HG03521 (cell line): ENCODE measurements around the gene SLC9A5.

Source experiments
- ATAC-seq: cut with Tn5 transposase; IDR thresholded peaks from one replicate; pipeline ENCODE4 v1.9.1; 2021; ENCODE audit warnings: mild to moderate bottlenecking, moderate library complexity; ENCODE audit not compliant: unreplicated experiment

Gene SLC9A5, protein sequence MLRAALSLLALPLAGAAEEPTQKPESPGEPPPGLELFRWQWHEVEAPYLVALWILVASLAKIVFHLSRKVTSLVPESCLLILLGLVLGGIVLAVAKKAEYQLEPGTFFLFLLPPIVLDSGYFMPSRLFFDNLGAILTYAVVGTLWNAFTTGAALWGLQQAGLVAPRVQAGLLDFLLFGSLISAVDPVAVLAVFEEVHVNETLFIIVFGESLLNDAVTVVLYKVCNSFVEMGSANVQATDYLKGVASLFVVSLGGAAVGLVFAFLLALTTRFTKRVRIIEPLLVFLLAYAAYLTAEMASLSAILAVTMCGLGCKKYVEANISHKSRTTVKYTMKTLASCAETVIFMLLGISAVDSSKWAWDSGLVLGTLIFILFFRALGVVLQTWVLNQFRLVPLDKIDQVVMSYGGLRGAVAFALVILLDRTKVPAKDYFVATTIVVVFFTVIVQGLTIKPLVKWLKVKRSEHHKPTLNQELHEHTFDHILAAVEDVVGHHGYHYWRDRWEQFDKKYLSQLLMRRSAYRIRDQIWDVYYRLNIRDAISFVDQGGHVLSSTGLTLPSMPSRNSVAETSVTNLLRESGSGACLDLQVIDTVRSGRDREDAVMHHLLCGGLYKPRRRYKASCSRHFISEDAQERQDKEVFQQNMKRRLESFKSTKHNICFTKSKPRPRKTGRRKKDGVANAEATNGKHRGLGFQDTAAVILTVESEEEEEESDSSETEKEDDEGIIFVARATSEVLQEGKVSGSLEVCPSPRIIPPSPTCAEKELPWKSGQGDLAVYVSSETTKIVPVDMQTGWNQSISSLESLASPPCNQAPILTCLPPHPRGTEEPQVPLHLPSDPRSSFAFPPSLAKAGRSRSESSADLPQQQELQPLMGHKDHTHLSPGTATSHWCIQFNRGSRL

DNA sequence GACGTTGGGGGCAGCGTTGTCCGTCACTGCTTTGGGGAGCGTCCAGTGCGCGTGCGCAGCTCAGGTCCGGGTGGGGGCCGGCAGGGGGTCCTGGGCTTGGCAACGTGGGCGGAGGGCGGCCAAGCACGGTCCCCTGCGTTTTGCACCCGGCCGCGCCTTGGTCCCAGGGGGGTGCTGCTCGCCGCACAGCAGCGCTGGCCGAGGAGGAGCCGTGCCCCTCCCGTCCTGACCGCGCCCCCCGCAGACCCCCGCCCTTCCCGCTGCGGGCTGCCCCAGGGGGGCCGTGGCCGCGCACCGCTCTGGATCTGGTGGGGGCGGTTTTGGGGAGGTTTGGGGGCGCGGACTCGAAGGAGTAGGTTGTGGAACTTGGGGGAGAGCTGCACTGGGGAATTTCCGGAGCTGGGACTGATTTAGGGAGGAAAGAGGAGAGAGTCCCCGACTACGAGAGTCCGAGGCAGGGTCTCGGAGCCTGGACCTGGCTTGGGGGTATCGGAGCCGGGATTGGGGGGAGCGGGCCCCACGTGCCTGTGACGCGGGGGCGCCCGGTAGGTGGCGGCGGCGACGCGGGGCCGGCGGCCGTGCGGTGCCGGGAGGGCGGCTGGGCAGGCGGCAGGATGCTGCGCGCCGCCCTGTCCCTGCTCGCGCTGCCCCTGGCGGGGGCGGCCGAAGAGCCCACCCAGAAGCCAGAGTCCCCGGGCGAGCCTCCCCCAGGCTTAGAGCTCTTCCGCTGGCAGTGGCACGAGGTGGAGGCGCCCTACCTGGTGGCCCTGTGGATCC is at the start of gene SLC9A5:
SLC9A5 (plus strand) TSS at position 579 of the 777 bp plus-strand sequence; CDS start at position 615, 36 bp downstream.
- no peak for ATAC-seq

DNA sequence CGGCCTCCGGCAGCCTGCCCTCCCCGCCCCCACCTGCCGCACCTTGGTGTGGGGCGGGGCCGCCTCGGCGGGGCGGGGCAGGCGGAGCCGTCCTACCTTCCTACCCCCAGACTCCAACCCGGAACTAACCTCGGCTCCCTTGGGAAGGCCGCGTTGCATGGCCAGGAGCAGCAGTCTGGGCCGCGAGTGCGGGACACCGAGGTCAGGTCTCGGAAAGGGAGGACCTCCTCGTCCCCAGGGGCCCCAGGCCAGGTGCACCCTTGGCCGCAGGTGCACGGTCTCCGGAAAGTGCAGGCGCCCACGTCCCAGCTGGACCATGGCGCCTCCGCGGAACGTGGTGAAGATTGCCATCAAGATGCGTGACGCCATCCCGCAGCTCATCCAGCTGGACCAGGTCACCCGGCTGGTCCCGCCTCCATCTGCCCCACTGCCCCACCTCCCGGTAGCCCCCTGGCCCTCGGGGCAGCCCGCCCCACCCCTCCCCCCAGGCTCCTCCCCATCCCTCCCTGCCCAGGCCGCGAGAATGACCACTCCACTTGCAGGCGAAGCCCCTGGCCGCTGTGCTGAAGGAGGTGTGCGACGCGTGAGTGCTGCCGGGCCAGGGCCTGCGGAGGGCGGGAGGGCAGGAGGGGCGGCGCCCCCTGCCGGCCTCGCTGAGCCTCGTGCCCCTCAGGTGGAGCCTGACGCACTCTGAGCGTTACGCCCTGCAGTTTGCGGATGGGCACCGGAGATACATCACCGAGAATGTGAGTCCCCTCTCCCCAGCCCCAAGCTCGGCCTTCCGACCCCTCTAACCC is 49.6 kb upstream of the SLC9A5 start, which contains the start of gene ELMO3:
ELMO3 (plus strand) TSS at position 121 of the 797 bp plus-strand sequence; CDS start at position 317, 196 bp downstream.
- ATAC-seq, result no peak

DNA sequence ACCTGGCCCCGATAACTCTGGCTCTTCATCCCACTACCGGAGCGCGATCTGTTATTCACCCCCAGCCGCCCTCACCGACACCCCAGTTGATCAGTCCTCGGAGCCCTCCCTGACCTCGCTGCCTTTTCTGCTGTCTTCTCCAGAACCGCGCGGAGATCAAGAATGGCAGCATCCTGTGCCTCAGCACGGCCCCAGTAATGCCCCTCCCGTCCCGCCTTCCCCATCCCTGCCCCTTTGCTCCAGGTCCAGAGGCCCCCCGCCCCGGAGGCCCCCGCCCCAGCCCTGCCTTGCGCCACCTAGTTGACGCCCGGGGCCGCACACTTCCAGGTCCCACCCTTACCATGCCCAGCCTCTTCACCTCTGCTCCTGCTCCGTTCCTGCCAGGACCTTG is 49.0 kb upstream of the SLC9A5 start:
- ATAC-seq, result no peak

DNA sequence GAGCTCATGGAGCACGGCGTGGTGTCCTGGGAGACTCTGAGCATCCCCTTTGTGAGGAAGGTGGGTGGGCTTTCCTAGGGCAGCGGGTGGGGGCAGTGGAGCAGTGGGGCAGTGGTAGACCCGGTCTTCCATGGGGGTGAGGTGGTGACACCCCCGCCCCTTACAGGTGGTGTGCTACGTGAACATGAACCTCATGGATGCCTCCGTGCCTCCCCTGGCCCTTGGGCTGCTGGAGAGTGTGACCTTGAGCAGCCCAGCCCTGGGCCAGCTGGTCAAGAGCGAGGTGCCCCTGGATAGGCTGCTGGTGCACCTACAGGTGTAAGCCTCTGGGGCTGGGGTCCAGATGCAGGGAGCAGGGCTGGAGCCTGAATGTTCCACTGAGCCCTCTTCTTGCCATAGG is 48.3 kb upstream of the SLC9A5 start:
- no peak for ATAC-seq

DNA sequence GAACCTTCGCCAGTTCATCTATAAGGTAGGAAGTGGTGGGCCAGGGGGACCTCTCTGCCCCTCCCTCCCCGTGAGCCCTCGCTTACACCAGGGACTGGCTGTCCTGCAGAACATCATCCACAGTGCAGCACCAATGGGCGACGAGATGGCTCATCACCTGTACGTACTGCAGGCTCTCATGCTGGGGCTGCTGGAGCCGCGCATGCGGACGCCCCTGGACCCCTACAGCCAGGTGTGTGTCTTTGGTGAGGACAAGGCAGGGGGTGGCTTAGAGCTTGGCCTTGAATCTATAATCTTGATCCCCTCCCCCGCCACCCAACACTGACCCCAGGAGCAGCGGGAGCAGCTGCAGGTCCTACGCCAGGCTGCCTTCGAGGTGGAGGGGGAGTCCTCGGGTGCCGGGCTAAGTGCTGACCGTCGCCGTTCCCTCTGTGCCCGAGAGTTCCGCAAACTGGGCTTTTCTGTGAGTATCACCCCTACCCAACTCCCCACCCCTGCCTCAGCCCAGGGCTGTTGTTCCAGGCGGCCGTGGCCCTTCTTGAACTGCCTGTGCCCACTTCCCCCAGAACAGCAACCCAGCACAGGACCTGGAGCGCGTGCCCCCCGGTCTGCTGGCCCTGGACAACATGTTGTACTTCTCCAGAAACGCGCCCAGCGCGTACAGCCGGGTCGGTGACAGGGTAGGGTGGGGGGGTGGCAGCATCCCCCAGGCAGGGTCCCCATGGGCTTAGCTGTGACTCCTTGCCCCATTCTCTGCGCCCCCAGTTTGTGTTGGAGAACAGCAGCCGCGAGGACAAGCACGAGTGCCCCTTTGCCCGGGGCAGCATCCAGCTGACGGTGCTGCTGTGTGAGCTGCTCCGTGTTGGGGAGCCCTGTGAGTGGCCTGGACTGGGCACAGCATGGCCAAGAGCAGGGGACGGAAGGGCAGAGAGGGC is 47.1 kb upstream of the SLC9A5 start:
- ATAC-seq, result no peak

DNA sequence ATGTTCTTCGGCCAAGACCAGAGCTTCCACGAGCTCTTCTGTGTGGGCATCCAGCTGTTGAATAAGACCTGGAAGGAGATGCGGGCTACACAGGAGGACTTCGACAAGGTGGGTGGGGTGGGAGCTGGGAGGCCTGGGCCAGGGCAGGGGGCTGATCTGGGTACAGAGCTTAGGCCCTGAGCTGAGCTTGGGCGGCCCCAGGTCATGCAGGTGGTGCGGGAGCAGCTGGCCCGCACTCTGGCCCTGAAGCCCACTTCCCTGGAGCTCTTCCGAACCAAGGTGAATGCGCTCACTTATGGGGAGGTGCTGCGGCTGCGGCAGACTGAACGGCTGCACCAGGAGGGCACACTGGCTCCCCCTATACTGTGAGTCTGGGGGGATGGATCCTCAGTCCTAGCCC is 46.4 kb upstream of the SLC9A5 start:
- ATAC-seq, result no peak

DNA sequence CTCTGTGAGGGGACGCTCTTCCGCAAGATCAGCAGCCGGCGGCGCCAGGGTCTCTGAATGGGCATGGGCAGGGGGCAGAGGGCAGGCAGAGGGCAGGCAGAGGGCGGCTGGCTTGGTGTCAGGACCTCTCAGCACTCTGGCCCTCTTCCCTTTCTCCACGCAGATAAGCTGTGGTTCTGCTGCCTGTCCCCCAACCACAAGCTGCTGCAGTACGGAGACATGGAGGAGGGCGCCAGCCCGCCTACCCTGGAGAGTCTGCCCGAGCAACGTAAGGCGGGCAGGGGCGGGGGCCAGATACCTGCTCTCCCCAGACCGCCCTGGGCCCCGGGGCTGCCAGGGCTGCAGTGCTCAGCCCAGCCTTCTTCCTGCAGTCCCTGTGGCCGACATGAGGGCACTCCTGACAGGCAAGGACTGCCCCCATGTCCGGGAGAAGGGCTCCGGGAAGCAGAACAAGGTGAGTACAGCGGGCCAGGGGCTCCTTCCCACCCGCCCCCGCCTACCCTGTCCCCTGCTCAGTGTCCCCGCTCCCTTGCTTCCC is 45.8 kb upstream of the SLC9A5 start:
- no peak for ATAC-seq

DNA sequence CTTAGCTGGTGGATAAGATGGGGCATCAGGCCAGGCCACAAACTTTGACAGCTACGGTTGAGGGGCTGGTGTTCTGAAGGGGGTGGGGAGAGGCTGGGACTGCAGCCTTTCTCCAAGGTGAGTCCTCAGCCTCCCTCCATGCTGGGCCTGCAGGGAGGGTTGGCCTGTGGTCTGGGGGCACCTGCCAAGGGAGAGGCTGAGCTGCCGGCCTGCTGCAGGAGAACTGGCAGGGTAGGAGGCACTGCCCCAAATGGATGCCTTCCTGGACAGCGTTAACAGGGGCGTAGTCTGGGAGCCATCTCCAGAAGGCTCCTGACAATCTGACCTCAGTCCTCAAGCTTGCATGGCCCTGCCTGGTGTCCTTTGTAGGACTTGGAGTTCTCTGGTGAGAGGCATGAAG is 44.7 kb upstream of the SLC9A5 start:
- ATAC-seq, result no peak

DNA sequence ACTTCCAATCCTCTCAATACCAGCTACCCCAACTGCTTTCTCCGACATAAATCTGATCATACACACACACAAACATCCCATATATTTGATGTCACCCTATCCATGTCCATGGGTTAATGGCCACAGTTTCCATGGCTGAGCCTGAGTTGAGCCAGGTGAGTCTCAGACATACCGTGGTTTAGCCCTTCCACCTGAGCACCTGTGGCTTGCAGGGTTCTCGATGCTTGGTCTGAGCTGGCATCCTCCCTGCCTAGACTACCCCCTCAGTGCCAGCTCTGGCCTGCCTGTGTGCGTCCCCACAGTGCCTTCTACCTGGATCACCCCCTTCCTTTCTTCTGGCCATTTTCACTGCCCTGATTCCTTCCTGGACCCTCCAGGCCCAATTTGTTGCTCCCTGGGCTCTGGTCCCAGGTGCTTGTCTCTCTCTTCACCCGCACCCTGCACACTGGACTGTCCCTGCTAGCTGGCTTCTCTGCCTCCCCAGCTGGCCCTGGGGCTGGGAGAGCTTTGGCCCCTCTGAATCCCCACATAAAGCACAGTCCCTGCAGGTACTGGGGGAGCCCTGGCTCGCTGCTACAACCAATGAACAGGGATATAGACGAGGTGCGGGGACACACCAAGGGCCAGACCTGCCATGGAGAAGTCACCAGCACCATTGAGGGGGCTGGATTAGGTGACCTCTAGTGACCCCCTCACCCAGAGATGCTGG is 42.5 kb upstream of the SLC9A5 start:
- ATAC-seq, result no peak

DNA sequence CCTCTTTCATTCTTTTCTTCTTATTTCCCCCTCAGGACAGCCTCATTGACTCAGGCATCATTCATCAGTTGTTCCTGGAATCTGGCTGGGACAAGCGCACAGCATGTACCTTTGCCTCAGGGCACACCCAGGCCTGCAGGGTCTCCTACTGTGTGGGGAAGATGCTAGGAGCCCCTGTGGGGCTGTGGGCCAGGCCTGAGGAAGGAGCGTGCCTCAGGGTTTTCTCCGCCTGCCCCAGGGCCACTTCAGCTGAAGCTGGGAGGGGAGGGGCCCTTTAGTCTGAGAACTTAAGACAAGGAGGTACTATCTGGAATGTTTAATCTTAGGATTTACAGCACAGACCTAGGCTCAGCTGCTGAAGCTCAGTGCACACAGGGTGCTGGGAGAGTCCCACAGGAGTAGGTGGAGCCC is 41.9 kb upstream of the SLC9A5 start:
- no peak for ATAC-seq

DNA sequence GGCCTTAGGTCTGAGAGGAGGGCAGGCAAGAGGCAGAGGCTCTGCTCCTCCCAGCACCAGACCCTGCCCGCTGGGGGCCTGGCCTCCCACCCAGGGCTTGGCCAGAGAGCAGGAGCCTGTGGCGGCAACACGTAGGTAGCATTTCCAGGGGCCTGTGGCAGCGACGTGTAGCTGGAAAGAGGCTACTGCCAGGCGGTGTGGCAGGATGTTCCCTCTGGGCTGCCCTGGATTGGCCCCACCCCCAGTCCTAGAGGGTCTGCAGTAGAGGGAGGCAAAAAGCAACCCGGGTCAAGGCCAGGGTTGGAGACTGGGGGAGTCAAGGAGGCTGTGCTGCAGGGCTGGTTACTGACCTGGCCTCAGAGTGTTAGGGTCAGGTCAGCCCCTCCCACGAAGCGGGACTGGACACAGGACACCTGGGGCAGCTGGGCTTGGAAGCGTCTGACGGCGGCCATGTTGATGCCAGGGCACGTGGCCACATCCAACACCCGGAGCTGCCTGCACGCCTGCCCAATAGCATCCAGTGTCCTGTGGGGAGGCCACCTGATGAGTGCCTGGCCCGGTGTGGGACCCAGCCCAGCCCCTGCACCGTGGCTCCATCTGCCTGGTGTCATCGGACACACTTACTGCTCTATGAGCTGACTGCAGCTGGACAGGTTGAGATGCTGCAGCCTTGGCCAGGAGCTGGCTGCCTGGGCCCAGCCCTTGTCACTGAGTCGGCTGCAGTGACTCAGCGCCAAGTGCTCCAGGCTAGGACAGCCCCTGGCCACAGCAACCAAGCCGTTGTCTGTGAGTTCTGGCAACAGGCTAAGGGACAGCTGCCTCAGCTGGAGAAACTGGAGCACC is 41.3 kb upstream of the SLC9A5 start:
- no peak for ATAC-seq

DNA sequence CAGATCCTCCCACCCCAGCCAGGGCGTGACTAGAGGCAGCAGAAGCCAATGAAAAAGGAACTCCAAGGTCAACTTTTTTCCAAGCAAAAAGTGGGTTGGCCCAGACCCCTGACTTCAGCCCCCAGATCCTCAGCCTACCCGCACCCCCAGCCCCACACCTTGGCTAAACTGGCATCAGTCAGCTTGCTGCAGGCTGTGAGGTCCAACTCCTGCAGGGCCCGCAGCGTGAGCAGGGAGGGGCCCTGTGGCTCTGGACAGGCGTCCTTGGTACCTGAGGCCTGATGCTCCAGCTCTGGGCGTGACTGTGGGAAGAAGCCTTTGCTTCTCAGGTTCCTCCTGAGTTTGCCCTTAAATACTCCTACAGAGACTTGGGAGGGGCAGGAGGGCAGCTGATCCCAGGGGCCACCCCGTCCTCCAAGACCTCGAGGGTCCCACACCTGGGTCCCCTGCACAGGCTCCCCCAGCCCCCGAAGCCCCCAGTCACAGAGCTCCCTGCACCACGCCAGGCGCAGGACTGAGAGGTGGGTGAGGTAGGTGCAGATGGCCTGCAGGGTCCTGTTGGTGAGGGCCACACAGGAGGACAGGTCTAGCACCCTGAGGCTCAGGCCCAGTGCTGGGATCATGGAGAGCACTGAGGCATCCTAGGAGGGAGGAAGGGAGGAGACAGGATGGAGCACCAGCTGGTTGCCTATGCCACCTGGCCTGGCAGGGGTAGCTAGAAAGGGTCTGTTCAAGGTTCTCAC is 40.5 kb upstream of the SLC9A5 start:
- ATAC-seq, result no peak

DNA sequence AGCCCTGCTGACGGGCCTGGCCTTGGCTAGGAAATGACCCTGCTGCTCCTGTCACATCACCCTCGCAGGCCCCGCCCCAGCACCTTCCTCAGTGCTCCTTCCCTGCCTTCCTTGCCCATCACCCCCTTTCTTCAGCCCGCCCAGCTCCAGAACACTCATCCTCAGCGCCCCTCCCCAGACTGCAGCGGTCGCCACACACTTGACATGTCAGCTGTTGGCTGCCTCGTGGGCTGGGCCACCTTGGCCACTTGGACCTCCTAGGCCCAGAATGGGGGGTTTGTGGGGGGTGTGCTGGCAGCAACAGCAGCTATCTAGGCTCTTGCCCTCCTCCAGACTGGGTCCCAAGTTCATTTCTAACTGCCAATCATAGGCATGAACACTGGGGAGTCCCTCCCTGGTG is 39.2 kb upstream of the SLC9A5 start:
- ATAC-seq, result no peak

DNA sequence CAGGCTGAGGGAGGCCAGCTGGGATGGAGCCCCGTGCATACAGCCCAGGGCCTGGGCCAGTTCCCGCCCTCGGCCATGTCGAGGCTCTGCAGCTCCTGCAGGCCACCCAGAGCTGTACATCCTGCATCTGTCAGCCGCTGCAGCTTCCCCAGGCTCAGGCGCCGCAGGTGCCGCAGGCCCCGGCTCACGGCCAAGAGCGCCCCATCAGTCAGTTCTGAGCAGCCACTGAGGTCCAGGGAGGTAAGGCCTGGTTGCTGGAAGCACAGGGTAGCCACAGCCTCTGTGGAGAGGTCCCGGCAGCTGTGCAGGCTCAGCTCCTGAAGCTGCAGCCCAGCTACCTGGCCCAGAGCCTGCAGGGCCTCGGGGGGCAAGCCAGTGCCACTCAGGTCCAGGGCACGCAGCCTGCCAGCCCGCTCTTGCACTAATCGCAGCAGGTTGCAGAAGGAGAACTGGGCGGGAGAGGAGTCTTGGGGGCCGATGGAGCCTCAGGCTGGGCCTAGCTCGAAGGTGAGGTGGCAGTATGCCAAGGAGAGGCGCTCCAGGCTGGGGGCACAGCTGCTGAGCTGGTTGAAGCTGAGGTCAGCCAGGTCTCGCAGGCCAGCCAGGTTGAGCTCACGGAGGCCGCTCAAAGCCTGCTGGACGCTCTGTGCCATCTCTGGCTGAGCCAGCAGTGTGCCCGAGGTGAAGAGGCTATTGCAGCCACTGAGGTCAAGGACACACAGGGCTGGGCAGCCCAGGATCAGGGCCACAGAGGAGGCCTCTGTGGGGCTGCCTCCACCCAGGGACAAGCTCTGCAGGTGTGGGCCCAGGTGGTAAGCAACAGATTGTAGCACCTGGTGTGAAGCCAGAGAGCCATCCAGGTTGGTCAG is 38.5 kb upstream of the SLC9A5 start:
- no peak for ATAC-seq

DNA sequence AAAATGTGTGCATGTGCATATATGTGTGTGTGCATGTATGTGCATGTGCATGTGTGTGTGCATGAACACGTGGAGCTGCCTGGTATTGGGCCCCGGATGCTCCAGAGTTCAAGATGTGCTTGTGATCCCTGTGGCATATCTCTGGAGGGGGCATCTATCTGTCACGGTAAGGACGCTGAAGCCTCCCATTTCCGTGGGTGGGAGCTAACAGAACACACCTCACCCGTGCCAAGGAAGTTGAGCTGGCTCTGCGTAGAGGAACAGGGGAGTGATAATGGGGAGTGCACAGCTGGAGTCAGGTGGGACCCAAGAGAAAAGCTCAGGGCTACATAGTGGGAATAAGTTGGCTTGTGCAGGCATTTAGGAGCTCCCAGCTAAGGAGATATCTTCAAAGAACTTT is 37.1 kb upstream of the SLC9A5 start:
- ATAC-seq, result no peak

DNA sequence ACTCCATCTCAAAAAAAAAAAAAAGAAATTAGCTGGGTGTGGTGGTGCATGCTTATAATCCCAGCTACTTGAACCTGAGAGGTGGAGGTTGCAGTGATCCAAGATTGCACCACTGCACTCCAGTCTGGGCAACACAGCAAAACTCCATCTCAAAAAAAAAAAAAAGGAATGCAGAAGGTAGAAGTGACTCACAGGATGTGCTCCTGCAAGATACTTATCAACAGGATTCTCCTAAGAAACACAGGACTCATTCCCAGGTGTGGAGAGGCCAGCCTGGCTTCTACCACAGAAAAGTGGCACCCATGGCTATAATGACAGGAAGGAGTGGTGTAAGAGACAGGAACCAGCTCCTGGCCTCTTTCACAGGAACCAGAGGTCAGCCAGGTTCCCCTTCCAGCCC is 36.0 kb upstream of the SLC9A5 start:
- ATAC-seq, result no peak
